A549 (cell line): ENCODE results near the gene SVEP1. TPM values are rescaled to one million over a fixed set of nuclear protein-coding genes. Genes with fewer than 3 reads are reported as not detected.

Source experiments
- ATAC-seq, 2 experiments: fragments of 200-7000 bp in 1 of 2; fragments of >200 bp in 1 of 2; cut with Nextera tagmentation in 1 of 2; cut with Tn5 transposase in 1 of 2; 3 replicates each; pipeline versions ENCODE4 v1.8.0 to v1.9.1; 2018 to 2020; ENCODE audit warnings: mild to moderate bottlenecking in 1 of 2, moderate library complexity in 1 of 2
- CTCF ChIA-PET: fragments of 300-600 bp; sonication (Branson Sonifier 250); formaldehyde crosslinking; extraction: SDS; loops from one replicate; lab custom pipeline; 2021; ENCODE audit warnings: antibody characterized with exemption, inconsistent platforms; lab: Yijun Ruan, JAX
- POLR2A ChIA-PET: fragments of 350-600 bp; formaldehyde crosslinking; extraction: SDS; loops from one replicate; lab custom pipeline; 2021; ENCODE audit warnings: antibody characterized with exemption, inconsistent platforms; lab: Yijun Ruan, JAX
- DNase-seq, 2 experiments: peaks; one replicate each; pipeline versions ENCODE4 v3.0.0 to v3.0.0-alpha.2; 2011 to 2016; ENCODE audit warnings: low read depth in 1 of 2, low spot score in 1 of 2
- FAIRE-seq: peaks from 2 replicates; lab custom pipeline; 2011; peaks lifted over from hg19 to GRCh38; lab: Jason Lieb, UNC
- H3K27ac ChIP-seq, 2 experiments: fragments of >200 bp; sonication (Bioruptor Twin); formaldehyde crosslinking; 3 replicates each; pipeline ENCODE4 v1.5.1; 2016 to 2017
- H3K4me1 ChIP-seq: fragments of >200 bp; sonication (Bioruptor Twin); formaldehyde crosslinking; 3 replicates; pipeline ENCODE4 v1.6.1; 2016
- H3K4me2 ChIP-seq: fragments of >200 bp; sonication (Bioruptor Twin); formaldehyde crosslinking; 3 replicates; pipeline ENCODE4 v1.6.1; 2016
- H3K4me3 ChIP-seq: fragments of >200 bp; sonication (Bioruptor Twin); formaldehyde crosslinking; 3 replicates; pipeline ENCODE4 v1.5.1; 2016
- H3K9me3 ChIP-seq: fragments of >200 bp; sonication (Bioruptor Twin); formaldehyde crosslinking; 3 replicates; pipeline ENCODE4 v1.6.1; 2016
- ATOH8 ChIP-seq: fragments of 250-450 bp; sonication (Bioruptor Pico); IDR thresholded peaks from 2 replicates; pipeline ENCODE4 v1.5.0; 2020; ENCODE audit warnings: low read depth, mild to moderate bottlenecking, moderate library complexity
- BHLHE40 ChIP-seq: IDR thresholded peaks from 2 replicates; pipeline ENCODE4 v1.6.1; 2012; ENCODE audit warnings: low read depth, low read length, inconsistent platforms
- CEBPB ChIP-seq, 2 experiments: fragments of >200 bp in 1 of 2; sonication (Bioruptor Twin) in 1 of 2; formaldehyde crosslinking in 1 of 2; IDR thresholded peaks; 2 replicates each; pipeline ENCODE4 v1.6.1; 2012 to 2016
- CHD4 ChIP-seq: fragments of 200-600 bp; sonication (generic); IDR thresholded peaks from 2 replicates; pipeline ENCODE4 v1.6.1; 2016; ENCODE audit warnings: antibody characterized with exemption, mild to moderate bottlenecking, borderline replicate concordance
- EHMT2 ChIP-seq: fragments of 200-600 bp; sonication (generic); IDR thresholded peaks from 2 replicates; pipeline ENCODE4 v1.6.1; 2016; ENCODE audit warnings: antibody characterized with exemption, low read depth, mild to moderate bottlenecking, moderate library complexity
- EP300 ChIP-seq, 2 experiments: fragments of >200 bp; sonication (Bioruptor Twin); formaldehyde crosslinking; IDR thresholded peaks; 2 replicates in 1 of 2; 3 replicates in 1 of 2; pipeline ENCODE4 v1.6.1; 2016 to 2017
- FOSL2 ChIP-seq, 2 experiments: fragments of 450-650 bp in 1 of 2; fragments of >200 bp in 1 of 2; sonication (Bioruptor Twin) in 1 of 2; formaldehyde crosslinking; IDR thresholded peaks; 2 replicates each; pipeline versions ENCODE4 v1.5.0 to v1.6.1; 2016 to 2020; ENCODE audit warnings: mild to moderate bottlenecking in 1 of 2, moderate library complexity in 1 of 2
- FOXS1 ChIP-seq: fragments of 250-450 bp; sonication (Bioruptor Pico); IDR thresholded peaks from 2 replicates; pipeline ENCODE4 v1.5.0; 2020; ENCODE audit warnings: mild to moderate bottlenecking, moderate library complexity
- GATA3 ChIP-seq: IDR thresholded peaks from 2 replicates; pipeline ENCODE4 v1.6.1; 2012; ENCODE audit warnings: borderline replicate concordance
- HES2 ChIP-seq: fragments of >200 bp; sonication (Bioruptor Twin); formaldehyde crosslinking; IDR thresholded peaks from 2 replicates; pipeline ENCODE4 v1.6.1; 2016
- HMGXB4 ChIP-seq: fragments of 250-450 bp; sonication (Bioruptor Pico); IDR thresholded peaks from 2 replicates; pipeline ENCODE4 v1.5.0; 2021; ENCODE audit warnings: mild to moderate bottlenecking, moderate library complexity, borderline replicate concordance
- JUN ChIP-seq, 2 experiments: fragments of >200 bp; sonication (Bioruptor Twin); formaldehyde crosslinking; IDR thresholded peaks; 2 replicates in 1 of 2; 3 replicates in 1 of 2; pipeline ENCODE4 v1.6.1; 2016 to 2017
- JUNB ChIP-seq: fragments of >200 bp; sonication (Bioruptor Twin); formaldehyde crosslinking; IDR thresholded peaks from 2 replicates; pipeline ENCODE4 v1.6.1; 2016
- KDM5A ChIP-seq: fragments of 200-600 bp; sonication (generic); IDR thresholded peaks from 2 replicates; pipeline ENCODE4 v1.6.1; 2016; ENCODE audit warnings: antibody characterized with exemption, mild to moderate bottlenecking
- PBX3 ChIP-seq: IDR thresholded peaks from 2 replicates; pipeline ENCODE4 v1.6.1; 2012
- PHF8 ChIP-seq: fragments of 200-600 bp; sonication (generic); IDR thresholded peaks from 2 replicates; pipeline ENCODE4 v1.6.1; 2016; ENCODE audit warnings: low read depth, mild to moderate bottlenecking, antibody characterized with exemption, moderate library complexity, borderline replicate concordance
- POLR2A ChIP-seq: IDR thresholded peaks from 2 replicates; pipeline ENCODE4 v1.6.1; 2012; ENCODE audit warnings: mild to moderate bottlenecking, low read length
- RCOR1 ChIP-seq: fragments of 150-350 bp; IDR thresholded peaks from 2 replicates; pipeline ENCODE4 v1.6.1; 2014; ENCODE audit warnings: antibody characterized with exemption, low read length, low read depth
- REST ChIP-seq: fragments of 200-600 bp; sonication (generic); IDR thresholded peaks from 2 replicates; pipeline ENCODE4 v1.6.1; 2016; ENCODE audit warnings: antibody characterized with exemption, mild to moderate bottlenecking, moderate library complexity
- RNF2 ChIP-seq: fragments of 200-600 bp; sonication (generic); IDR thresholded peaks from 2 replicates; pipeline ENCODE4 v1.6.1; 2016; ENCODE audit warnings: low read depth, mild to moderate bottlenecking, antibody characterized with exemption, moderate library complexity, borderline replicate concordance
- SREBF2 ChIP-seq: fragments of 450-650 bp; IDR thresholded peaks from 2 replicates; pipeline ENCODE4 v1.6.1; 2014; ENCODE audit warnings: mild to moderate bottlenecking, moderate library complexity
- USF2 ChIP-seq: fragments of 450-650 bp; IDR thresholded peaks from 2 replicates; pipeline ENCODE4 v1.6.1; 2014; ENCODE audit warnings: antibody characterized with exemption
- ZC3H11A ChIP-seq: fragments of 450-650 bp; IDR thresholded peaks from 2 replicates; pipeline ENCODE4 v1.6.1; 2014; ENCODE audit warnings: antibody characterized with exemption, mild to moderate bottlenecking
- WGBS: methylation state at CpG from one replicate; pipeline ENCODE4 v1.1.6; 2017; ENCODE audit errors: missing lambda C conversion rate; 5-methylcytosine and 5-hydroxymethylcytosine counted together
- polyA plus RNA-seq, 4 experiments: library from polyadenylated mRNA; depleted of rRNA in 3 of 4; stranded (reverse); fragments of >200 nt; fragmentation: RNase III in 1 of 4; extraction: RNeasy Plus Mini Kit Qiagen cat#74134 plus additional on column Dnase treatment in 1 of 4; gene quantifications; 2 replicates in 3 of 4; 3 replicates in 1 of 4; pipeline ENCODE4 v1.2.3, GENCODE V29; 2011 to 2017

SVEP1 gene
- polyA plus RNA-seq, 2 of the 4 experiments (the other 2 are of a cell fraction) = 0.52 to 1.5 TPM

- ChIA-PET POLR2A (interaction anchor here (1.4 kb wide), 1 partner anchor 323 kb away, joined by 4 read pairs; the partner anchor contains the start of gene TXN), CTCF (interaction anchor here (1.3 kb wide), 1 partner anchor 12 kb away, joined by 3 read pairs; no protein-coding TSS in a partner anchor)
- H3K9me3 ChIP-seq = 0 out of 3 replicates have a peak, but pooled peaks cover 1% of the 10 kb centered on the region
- peaks cover 28% of the 10 kb centered on the region; the same call in 2 of the 3 replicates for H3K4me1 ChIP-seq
- no peak for TF ChIP-seq CHD4
- no peak for TF ChIP-seq JUN (IDR thresholded peaks at IDR 0.05)
- no peak for TF ChIP-seq ZC3H11A
- no peak for TF ChIP-seq HES2
- no peak for TF ChIP-seq HMGXB4
- TF ChIP-seq POLR2A = no peak
- TF ChIP-seq PHF8 = no peak
- no peak for TF ChIP-seq FOSL2 (IDR thresholded peaks at IDR 0.05)
- no peak for TF ChIP-seq FOSL2 (CRISPR knock-in tag; IDR thresholded peaks at IDR 0.05)
- no peak for TF ChIP-seq RCOR1
- TF ChIP-seq FOXS1 (CRISPR knock-in tag) = no peak
- no peak for TF ChIP-seq JUNB
- WGBS = 29% methylated on average over 13 of the region's 13 CpGs
- peak overlapping the region; percentile 61 for H3K4me3 ChIP-seq
- peak overlapping the region; percentile 88 for H3K4me2 ChIP-seq
- peak overlapping the region; percentile 70 to 86 for H3K27ac ChIP-seq
- DNase-seq (peak in 1 of 2 experiments; percentile 16), ATAC-seq (peak; percentile 19 to 27; a peak in 4 of 6 replicates), FAIRE-seq (no peak)
Measured at GRCh38 chr9:110579862-110580219, 300 bp upstream of the SVEP1 start.

GRCh38 chr9:110578575-110579033 lies 937 bp downstream of the SVEP1 start:
- H3K4me1 ChIP-seq = peaks cover 28% of the 10 kb centered on the region; the same call in 2 of the 3 replicates
- H3K27ac ChIP-seq = peak overlapping the region; percentile 70 to 86
- peak overlapping the region; percentile 88 for H3K4me2 ChIP-seq
- H3K4me3 ChIP-seq = peak overlapping the region; percentile 61
- no peak for TF ChIP-seq BHLHE40
- no peak for TF ChIP-seq POLR2A
- TF ChIP-seq EHMT2 = no peak
- TF ChIP-seq SREBF2 = no peak
- TF ChIP-seq USF2 = no peak
- no peak for TF ChIP-seq ATOH8 (CRISPR knock-in tag)
- WGBS = 28% methylated on average over 16 of the region's 22 CpGs
- FAIRE-seq (no peak), DNase-seq (no peak), ATAC-seq (no peak)
- POLR2A ChIA-PET = interaction anchor here (1.4 kb wide), 1 partner anchor 322 kb away, joined by 4 read pairs; the partner anchor contains the start of gene TXN
- no peaks in the 10 kb centered on the region for H3K9me3 ChIP-seq
- CTCF ChIA-PET = interaction anchor here (1.3 kb wide), 1 partner anchor 14 kb away, joined by 3 read pairs; no protein-coding TSS in a partner anchor

- ATAC-seq (no peak), DNase-seq (no peak), FAIRE-seq (no peak)
- TF ChIP-seq EHMT2 (no peak), EP300 (IDR thresholded peaks at IDR 0.05) (no peak), RNF2 (no peak), GATA3 (0 out of 2 replicates have a peak, but pooled peaks have one; percentile 36), PBX3 (no peak), CEBPB (IDR thresholded peaks at IDR 0.05) (0 out of 4 replicates have a peak, but pooled peaks of 1 of the 2 experiments have one; percentile 19), ATOH8 (CRISPR knock-in tag) (no peak), KDM5A (no peak), REST (no peak)
- ChIA-PET CTCF (interaction anchor here (0.9 to 1.1 kb wide), 3 partner anchors 45 to 392 kb away, joined by 3 to 4 read pairs (median 3); no protein-coding TSS in a partner anchor), POLR2A (interaction anchor here (1.0 kb wide), 1 partner anchor 319 kb away, joined by 3 read pairs; the partner anchor contains the start of gene TXN)
- H3K27ac ChIP-seq = 0 out of 6 replicates have a peak overlapping the region, but pooled peaks of 1 of the 2 experiments have one; percentile 1
- H3K4me1 ChIP-seq = peaks cover 22% of the 10 kb centered on the region; the same call in 2 of the 3 replicates
- no peaks in the 10 kb centered on the region for H3K9me3 ChIP-seq
- peak overlapping the region; percentile 8; the same call in 2 of the 3 replicates for H3K4me2 ChIP-seq
- H3K4me3 ChIP-seq = no peak overlapping the region
Measured at GRCh38 chr9:110575945-110576344, 3.6 kb downstream of the SVEP1 start.
